OCI-LY1 (cell line): ENCODE data around the gene NOTCH1.

Experiments used
- H2AFZ ChIP-seq: fragments of 200-600 bp; sonication (generic), shearing (Covaris generic); 2 replicates; pipeline ENCODE4 v1.6.0; 2014; ENCODE audit warnings: antibody characterized with exemption, mild to moderate bottlenecking, low read length
- H3F3A ChIP-seq: fragments of 200-600 bp; sonication (generic), shearing (Covaris generic); 2 replicates; pipeline ENCODE4 v1.6.0; 2014; ENCODE audit warnings: mild to moderate bottlenecking, antibody characterized with exemption, low read length, moderate library complexity; ENCODE audit not compliant: insufficient read depth
- H3K27ac ChIP-seq: fragments of 200-600 bp; sonication (generic); 2 replicates; pipeline ENCODE4 v1.5.1; 2014; ENCODE audit warnings: low read length, mixed run types, mild to moderate bottlenecking, low read depth; ENCODE audit not compliant: poor library complexity, severe bottlenecking
- H3K27me3 ChIP-seq: fragments of 200-600 bp; sonication (generic); 2 replicates; pipeline ENCODE4 v1.6.0; 2014; ENCODE audit warnings: antibody characterized with exemption, mild to moderate bottlenecking, low read length, moderate library complexity; ENCODE audit not compliant: insufficient read depth
- H3K36me3 ChIP-seq: fragments of 200-600 bp; sonication (generic); 2 replicates; pipeline ENCODE4 v1.6.1; 2014; ENCODE audit warnings: mild to moderate bottlenecking, antibody characterized with exemption, low read length, moderate library complexity, mixed read lengths; ENCODE audit not compliant: insufficient read depth
- H3K4me1 ChIP-seq: fragments of 200-600 bp; sonication (generic); 2 replicates; pipeline ENCODE4 v1.5.1; 2014; ENCODE audit warnings: mild to moderate bottlenecking, low read length, moderate library complexity; ENCODE audit not compliant: insufficient read depth, severe bottlenecking
- H3K4me2 ChIP-seq: fragments of 200-600 bp; sonication (generic), shearing (Covaris generic); 2 replicates; pipeline ENCODE4 v1.6.1; 2014; ENCODE audit warnings: low read length
- H3K4me3 ChIP-seq: fragments of 200-600 bp; sonication (generic); 2 replicates; pipeline ENCODE4 v1.5.1; 2014; ENCODE audit warnings: low read length, low read depth, mild to moderate bottlenecking, mixed read lengths; ENCODE audit not compliant: poor library complexity, severe bottlenecking
- H3K79me2 ChIP-seq: fragments of 200-600 bp; shearing (Covaris generic); 2 replicates; pipeline ENCODE4 v1.6.1; 2016; ENCODE audit warnings: mixed run types, low read length, mixed read lengths; ENCODE audit not compliant: insufficient read depth
- H3K9ac ChIP-seq: fragments of 200-600 bp; sonication (generic), shearing (Covaris generic); 2 replicates; pipeline ENCODE4 v1.6.1; 2014; ENCODE audit warnings: mild to moderate bottlenecking, low read length, mixed read lengths
- H3K9me2 ChIP-seq: fragments of 200-600 bp; sonication (generic), shearing (Covaris generic); 2 replicates; pipeline ENCODE4 v1.6.1; 2014; ENCODE audit warnings: low read depth, mild to moderate bottlenecking, low read length, mixed read lengths
- H3K9me3 ChIP-seq: fragments of 200-600 bp; shearing (Covaris generic); 2 replicates; pipeline ENCODE4 v1.6.1; 2014; ENCODE audit warnings: low read length, mixed read lengths
- H4K20me1 ChIP-seq: fragments of 200-600 bp; sonication (generic), shearing (Covaris generic); 2 replicates; pipeline ENCODE4 v1.6.0; 2016; ENCODE audit warnings: mild to moderate bottlenecking, low read length; ENCODE audit not compliant: insufficient read depth
- CTCF ChIP-seq: fragments of 200-600 bp; sonication (generic), shearing (Covaris generic); IDR thresholded peaks from 2 replicates; pipeline ENCODE4 v1.5.1; 2017; ENCODE audit warnings: mild to moderate bottlenecking, antibody characterized with exemption, low read length, moderate library complexity, mixed read lengths
- EZH2 ChIP-seq: fragments of 200-600 bp; sonication (generic), shearing (Covaris generic); IDR thresholded peaks from 2 replicates; pipeline ENCODE4 v1.8.0; 2017; ENCODE audit warnings: borderline replicate concordance, mixed run types, mild to moderate bottlenecking, antibody characterized with exemption, low read length, moderate library complexity, mixed read lengths

Gene NOTCH1

GRCh38 chr9:136502196-136502595 is 43.7 kb downstream of the NOTCH1 start:
- H4K20me1 ChIP-seq = no peaks in the 10 kb centered on the region
- H3K4me1 ChIP-seq = no peaks in the 10 kb centered on the region
- no peaks in the 10 kb centered on the region for H3K79me2 ChIP-seq
- H3K4me3 ChIP-seq = no peak overlapping the region
- no peaks in the 10 kb centered on the region for H3K9me2 ChIP-seq
- TF ChIP-seq CTCF = no peak
- TF ChIP-seq EZH2 = no peak
- no peak overlapping the region for H2AFZ ChIP-seq
- H3K4me2 ChIP-seq = no peak overlapping the region
- no peak overlapping the region for H3K27ac ChIP-seq
- no peaks in the 10 kb centered on the region for H3K9me3 ChIP-seq
- H3K36me3 ChIP-seq = no peaks in the 10 kb centered on the region
- no peaks in the 10 kb centered on the region for H3F3A ChIP-seq
- H3K9ac ChIP-seq = no peak overlapping the region
- no peaks in the 10 kb centered on the region for H3K27me3 ChIP-seq

GRCh38 chr9:136501686-136502085 is 44.2 kb downstream of the NOTCH1 start:
- TF ChIP-seq CTCF (no peak), EZH2 (no peak)
- Histone ChIP-seq H3K27ac (no peak overlapping the region), H3K9me3 (no peaks in the 10 kb centered on the region), H3K4me1 (no peaks in the 10 kb centered on the region), H3K79me2 (no peaks in the 10 kb centered on the region), H4K20me1 (no peaks in the 10 kb centered on the region), H3K4me2 (no peak overlapping the region), H2AFZ (no peak overlapping the region), H3K27me3 (no peaks in the 10 kb centered on the region), H3K4me3 (no peak overlapping the region), H3K9me2 (no peaks in the 10 kb centered on the region), H3K9ac (no peak overlapping the region), H3K36me3 (no peaks in the 10 kb centered on the region), H3F3A (no peaks in the 10 kb centered on the region)

GRCh38 chr9:136499935-136500910 is 45.6 kb downstream of the NOTCH1 start:
- Histone ChIP-seq H4K20me1 (no peaks in the 10 kb centered on the region), H3K27me3 (no peaks in the 10 kb centered on the region), H3K9me3 (no peaks in the 10 kb centered on the region), H3K4me3 (no peak overlapping the region), H3F3A (no peaks in the 10 kb centered on the region), H3K4me2 (no peak overlapping the region), H3K9ac (no peak overlapping the region), H3K79me2 (no peaks in the 10 kb centered on the region), H3K36me3 (peaks cover 5% of the 10 kb centered on the region; the same call in 1 of the 2 replicates), H2AFZ (no peak overlapping the region), H3K9me2 (no peaks in the 10 kb centered on the region), H3K4me1 (no peaks in the 10 kb centered on the region), H3K27ac (no peak overlapping the region)
- TF ChIP-seq EZH2 (no peak), CTCF (no peak)
